Measurements from ENCODE around the gene RAB3C.

The RAB3C gene

DNA sequence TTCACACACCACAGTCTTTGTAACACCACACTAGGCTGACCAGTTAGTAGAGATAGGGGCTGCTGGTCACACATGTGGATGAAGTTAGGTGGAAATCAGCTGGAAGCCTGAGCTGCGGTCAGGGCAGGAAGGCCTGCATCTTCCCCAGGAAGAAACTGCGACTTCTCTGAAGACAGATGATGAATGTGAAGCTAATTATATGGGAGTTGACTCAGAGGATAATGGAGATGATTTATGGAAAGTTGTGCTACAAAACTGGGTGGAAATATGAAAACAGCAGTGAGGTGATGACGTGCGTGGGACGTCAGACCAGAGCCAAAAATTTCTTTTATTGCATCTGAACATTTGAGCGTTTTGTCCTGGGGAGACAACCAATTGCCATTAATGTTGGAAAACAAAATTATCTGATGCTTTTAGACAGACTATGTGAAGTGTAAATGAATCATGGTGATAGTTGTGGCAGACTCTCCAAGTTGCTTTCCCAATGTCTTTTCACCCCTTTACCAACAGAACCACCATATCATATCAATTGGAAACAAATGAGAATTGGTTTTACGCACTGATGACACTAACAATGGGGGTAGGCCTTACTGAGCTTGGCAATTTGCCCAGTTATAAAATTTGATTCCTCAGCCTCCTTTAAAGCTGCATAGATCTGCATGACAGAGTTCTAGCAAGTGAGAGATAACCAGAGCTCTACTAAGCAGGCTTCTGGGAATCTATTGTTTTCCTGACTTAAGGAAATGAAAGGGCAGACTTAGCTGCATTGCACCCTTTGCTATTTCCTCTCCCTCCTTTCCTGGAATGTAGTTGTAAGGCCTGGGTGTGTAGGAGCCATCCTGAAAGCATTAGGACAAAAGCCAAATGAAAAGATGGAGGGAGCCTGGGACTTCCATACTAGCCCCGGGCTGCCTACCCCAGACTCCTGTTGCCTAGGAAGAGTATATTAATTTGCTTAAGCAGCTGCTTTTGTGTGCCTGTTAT lies 84.0 kb downstream of the RAB3C start:
- no peak for ATAC-seq (ENCODE audit: low read depth)
- no peak overlapping the region for H3K27ac ChIP-seq (ENCODE audit: poor library complexity, severe bottlenecking)
- no peak for DNase-seq (ENCODE audit: low spot score)

DNA sequence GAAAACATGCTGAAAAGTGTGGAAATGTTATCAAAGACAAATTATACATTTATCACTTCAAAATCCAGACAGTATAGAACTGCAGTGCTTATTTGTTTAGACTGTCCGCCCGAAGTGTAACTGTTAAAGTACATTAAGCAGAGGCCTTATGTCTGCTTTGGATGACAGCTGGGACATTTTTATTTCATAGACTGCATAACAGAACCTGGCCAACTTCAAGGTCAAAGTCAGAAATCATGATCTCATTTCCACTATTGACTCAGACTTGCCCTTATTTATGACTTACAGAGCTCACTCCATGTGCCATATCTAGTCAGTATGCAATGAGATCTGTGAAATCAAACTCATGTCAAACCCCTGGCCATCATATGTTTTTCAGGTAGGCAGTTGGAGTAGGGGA lies 87.7 kb downstream of the RAB3C start:
- Histone ChIP-seq H3K36me3 (ENCODE audit: low read depth) (no peaks in the 10 kb centered on the region), H3K27me3 (ENCODE audit: insufficient read depth, poor library complexity, severe bottlenecking) (peaks cover 46% of the 10 kb centered on the region), H3K4me1 (ENCODE audit: insufficient read depth, poor library complexity, severe bottlenecking) (no peaks in the 10 kb centered on the region), H3K4me3 (ENCODE audit: severe bottlenecking) (no peak overlapping the region), H3K27ac (ENCODE audit: poor library complexity, severe bottlenecking) (no peak overlapping the region), H3K9me3 (ENCODE audit: severe bottlenecking) (peaks cover 2% of the 10 kb centered on the region)
- DNase-seq (ENCODE audit: low spot score) (no peak), ATAC-seq (ENCODE audit: low read depth) (no peak)
- TF ChIP-seq, protein P1, sequence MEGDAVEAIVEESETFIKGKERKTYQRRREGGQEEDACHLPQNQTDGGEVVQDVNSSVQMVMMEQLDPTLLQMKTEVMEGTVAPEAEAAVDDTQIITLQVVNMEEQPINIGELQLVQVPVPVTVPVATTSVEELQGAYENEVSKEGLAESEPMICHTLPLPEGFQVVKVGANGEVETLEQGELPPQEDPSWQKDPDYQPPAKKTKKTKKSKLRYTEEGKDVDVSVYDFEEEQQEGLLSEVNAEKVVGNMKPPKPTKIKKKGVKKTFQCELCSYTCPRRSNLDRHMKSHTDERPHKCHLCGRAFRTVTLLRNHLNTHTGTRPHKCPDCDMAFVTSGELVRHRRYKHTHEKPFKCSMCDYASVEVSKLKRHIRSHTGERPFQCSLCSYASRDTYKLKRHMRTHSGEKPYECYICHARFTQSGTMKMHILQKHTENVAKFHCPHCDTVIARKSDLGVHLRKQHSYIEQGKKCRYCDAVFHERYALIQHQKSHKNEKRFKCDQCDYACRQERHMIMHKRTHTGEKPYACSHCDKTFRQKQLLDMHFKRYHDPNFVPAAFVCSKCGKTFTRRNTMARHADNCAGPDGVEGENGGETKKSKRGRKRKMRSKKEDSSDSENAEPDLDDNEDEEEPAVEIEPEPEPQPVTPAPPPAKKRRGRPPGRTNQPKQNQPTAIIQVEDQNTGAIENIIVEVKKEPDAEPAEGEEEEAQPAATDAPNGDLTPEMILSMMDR (IDR thresholded peaks at IDR 0.05; ENCODE audit: poor library complexity, severe bottlenecking) = no peak

More for the DNA sequence above, 84.0 kb downstream of the RAB3C start:
- no peaks in the 10 kb centered on the region for H3K36me3 ChIP-seq (ENCODE audit: low read depth)
- H3K4me1 ChIP-seq (ENCODE audit: insufficient read depth, poor library complexity, severe bottlenecking) = no peaks in the 10 kb centered on the region
- H3K4me3 ChIP-seq (ENCODE audit: severe bottlenecking) = no peak overlapping the region
- H3K27me3 ChIP-seq (ENCODE audit: insufficient read depth, poor library complexity, severe bottlenecking) = peaks cover 44% of the 10 kb centered on the region
- H3K9me3 ChIP-seq (ENCODE audit: severe bottlenecking) = peaks cover 2% of the 10 kb centered on the region
- TF ChIP-seq, protein P1 (IDR thresholded peaks at IDR 0.05; ENCODE audit: poor library complexity, severe bottlenecking) = no peak

DNA sequence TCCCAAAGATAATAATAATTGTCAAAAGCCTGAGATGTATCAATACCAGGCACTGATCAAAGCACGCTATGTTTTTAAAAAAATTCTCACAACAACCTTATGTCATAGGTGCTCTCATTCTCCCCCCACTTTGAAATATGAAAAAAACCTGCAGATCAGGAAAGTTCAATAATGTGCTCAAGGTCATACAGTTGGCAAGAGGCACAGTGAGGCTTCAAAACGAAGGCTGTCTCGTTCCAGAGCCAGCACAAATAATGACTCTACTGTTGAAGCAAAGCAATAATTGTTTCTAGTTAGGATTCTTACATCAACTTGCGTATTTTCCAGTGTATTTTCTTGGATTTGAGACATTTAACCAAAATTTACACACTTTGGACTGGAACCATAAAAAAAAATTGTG lies 88.3 kb downstream of the RAB3C start:
- Histone ChIP-seq H3K4me3 (ENCODE audit: severe bottlenecking) (no peak overlapping the region), H3K36me3 (ENCODE audit: low read depth) (no peaks in the 10 kb centered on the region), H3K4me1 (ENCODE audit: insufficient read depth, poor library complexity, severe bottlenecking) (no peaks in the 10 kb centered on the region), H3K27me3 (ENCODE audit: insufficient read depth, poor library complexity, severe bottlenecking) (peaks cover 44% of the 10 kb centered on the region), H3K27ac (ENCODE audit: poor library complexity, severe bottlenecking) (no peak overlapping the region), H3K9me3 (ENCODE audit: severe bottlenecking) (peaks cover 2% of the 10 kb centered on the region)
- ATAC-seq (ENCODE audit: low read depth) = no peak
- no peak for DNase-seq (ENCODE audit: low spot score)
- TF ChIP-seq, protein P1 (IDR thresholded peaks at IDR 0.05; ENCODE audit: poor library complexity, severe bottlenecking) = no peak

DNA sequence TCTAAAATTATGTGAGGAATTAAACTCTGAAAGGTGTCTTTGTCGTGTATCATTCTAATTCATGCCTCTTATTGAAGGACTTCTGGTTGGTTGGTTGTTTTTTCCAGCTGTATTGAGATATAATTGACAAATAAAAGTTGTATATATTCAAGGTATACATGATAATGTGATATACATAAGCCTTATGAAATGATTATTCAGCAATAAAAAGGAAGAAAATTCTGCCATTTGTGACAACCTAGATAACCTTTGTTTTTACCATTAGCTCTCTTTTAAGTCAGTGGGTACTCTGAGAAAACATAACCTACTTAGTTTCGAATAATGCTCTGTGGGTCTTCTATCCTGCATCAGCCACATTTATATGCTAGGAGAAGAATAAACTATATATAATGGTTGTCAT lies 89.6 kb downstream of the RAB3C start:
- Histone ChIP-seq H3K4me3 (ENCODE audit: severe bottlenecking) (no peak overlapping the region), H3K9me3 (ENCODE audit: severe bottlenecking) (peaks cover 2% of the 10 kb centered on the region), H3K27ac (ENCODE audit: poor library complexity, severe bottlenecking) (no peak overlapping the region), H3K27me3 (ENCODE audit: insufficient read depth, poor library complexity, severe bottlenecking) (peaks cover 47% of the 10 kb centered on the region), H3K4me1 (ENCODE audit: insufficient read depth, poor library complexity, severe bottlenecking) (no peaks in the 10 kb centered on the region), H3K36me3 (ENCODE audit: low read depth) (no peaks in the 10 kb centered on the region)
- TF ChIP-seq, protein P1 (IDR thresholded peaks at IDR 0.05; ENCODE audit: poor library complexity, severe bottlenecking) = no peak
- ATAC-seq (ENCODE audit: low read depth) (no peak), DNase-seq (ENCODE audit: low spot score) (no peak)

DNA sequence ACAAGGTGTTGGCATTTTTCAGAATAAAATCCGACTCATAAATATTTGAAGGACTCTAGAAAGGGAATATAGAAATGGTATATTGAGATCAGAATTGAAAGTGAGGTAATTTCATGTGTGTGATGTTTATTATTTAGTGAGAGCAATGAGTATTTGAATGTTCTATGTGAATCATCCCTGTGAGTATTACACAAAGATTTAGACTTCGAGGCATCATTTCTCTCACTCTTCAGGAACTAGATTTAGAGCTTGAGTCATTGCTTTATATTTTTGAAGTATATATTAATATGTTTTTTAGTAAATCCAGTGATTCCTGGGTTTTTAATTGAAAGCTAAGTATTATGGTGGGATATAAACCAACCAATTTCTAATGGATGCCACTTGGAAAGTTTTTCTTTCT lies 91.2 kb downstream of the RAB3C start:
- Histone ChIP-seq H3K4me3 (ENCODE audit: severe bottlenecking) (no peak overlapping the region), H3K27ac (ENCODE audit: poor library complexity, severe bottlenecking) (no peak overlapping the region), H3K9me3 (ENCODE audit: severe bottlenecking) (no peaks in the 10 kb centered on the region), H3K27me3 (ENCODE audit: insufficient read depth, poor library complexity, severe bottlenecking) (peaks cover 57% of the 10 kb centered on the region), H3K4me1 (ENCODE audit: insufficient read depth, poor library complexity, severe bottlenecking) (no peaks in the 10 kb centered on the region), H3K36me3 (ENCODE audit: low read depth) (no peaks in the 10 kb centered on the region)
- DNase-seq (ENCODE audit: low spot score) = no peak
- TF ChIP-seq, protein P1 (IDR thresholded peaks at IDR 0.05; ENCODE audit: poor library complexity, severe bottlenecking) = no peak
- no peak for ATAC-seq (ENCODE audit: low read depth)
